Activated gamma-delta T cell (primary cell): Measurements from ENCODE around the gene AFAP1.

Source experiments
- DNase-seq: peaks from one replicate; lab custom pipeline; 2025; lab: John Stamatoyannopoulos, UW

The AFAP1 gene

DNA sequence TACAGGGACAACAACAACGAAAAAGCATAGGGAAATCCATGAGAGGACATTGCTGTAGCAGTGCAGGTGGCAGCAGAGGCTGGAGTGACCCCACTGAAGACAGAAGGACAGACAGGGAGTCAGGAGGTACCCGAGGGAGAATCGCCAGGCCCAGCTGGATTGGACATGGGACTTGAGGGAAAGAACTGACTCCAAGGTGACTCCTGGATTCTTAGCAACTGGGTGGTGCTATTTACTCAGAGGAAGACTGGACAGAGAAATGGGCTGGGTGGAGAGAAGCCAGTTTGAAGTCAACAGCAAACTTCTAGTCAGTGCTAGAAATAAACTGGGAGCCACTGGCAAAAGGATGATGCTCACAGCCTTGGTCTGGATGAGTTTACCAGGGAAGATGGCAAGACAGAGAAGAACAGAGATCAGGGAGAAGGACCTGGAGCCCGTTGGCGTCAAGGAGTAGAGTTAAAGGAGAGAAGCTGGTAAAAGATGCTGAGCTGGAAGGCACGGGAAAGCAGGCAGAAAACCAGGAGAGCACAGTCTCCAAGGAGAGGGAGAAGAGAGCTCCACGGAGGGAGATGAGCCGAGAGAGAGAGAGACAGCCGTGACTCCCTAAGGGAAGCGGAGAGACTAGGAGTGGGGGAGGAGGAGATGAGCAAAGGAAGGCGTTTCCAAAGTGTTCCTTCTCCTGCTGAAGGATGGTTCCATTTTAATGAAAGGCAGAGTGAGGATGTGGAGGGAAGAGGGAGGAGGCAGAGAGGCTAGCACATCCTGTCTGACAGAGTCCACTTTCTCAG is 119.4 kb downstream of the AFAP1 start:
- DNase-seq: no peak

- no peak for DNase-seq
Measured at GRCh38 chr4:7819446-7819845, 120.2 kb downstream of the AFAP1 start.

DNA sequence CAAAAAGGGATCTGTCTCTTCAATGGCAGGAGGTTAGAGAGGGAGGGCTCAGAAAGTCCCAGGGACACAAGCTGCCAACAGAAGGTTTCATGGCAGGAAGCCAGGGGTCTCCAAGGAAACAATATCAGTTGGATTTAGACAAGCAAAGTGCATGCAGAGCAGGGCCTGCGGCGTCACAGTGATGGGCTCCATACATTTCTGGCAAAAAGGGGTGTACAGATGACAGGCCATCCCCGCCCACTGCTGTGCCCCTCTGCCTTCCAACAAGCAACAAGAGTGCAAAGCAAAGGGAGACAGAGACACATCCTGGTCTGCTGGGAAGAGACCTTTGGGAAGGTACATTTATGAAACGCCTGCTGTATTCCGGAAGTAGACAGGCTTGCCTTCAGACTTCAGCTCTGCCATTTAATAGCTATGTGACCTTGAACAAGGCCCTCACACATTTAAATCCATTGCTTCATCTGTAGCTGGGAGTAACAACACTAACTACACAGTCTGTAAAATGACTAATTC is 121.2 kb downstream of the AFAP1 start:
- DNase-seq: no peak

DNA sequence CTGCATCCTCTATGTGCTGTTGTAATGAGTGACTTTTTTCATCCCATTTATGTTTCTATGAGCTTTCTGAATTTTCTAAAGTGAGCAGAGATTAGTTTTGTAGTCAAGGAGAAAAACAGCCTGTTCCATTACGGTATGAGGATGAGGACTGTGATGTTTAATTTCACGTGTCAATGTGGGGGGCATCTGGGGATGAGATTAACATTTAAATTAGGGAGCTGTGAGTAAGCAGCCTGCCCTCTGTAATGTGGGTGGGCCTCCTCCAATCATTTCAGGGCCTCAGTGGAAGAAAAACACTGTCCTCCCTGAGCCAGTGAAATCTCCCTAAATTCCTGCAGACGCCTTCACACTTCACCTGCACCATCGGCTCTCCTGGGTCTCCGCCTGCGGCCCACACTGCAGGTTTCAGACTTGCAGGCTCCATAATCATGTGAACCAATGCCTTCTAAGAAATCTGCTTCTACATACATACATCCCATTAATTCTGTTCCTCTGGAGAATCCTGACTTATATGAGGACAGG is 121.7 kb downstream of the AFAP1 start:
- no peak for DNase-seq

DNA sequence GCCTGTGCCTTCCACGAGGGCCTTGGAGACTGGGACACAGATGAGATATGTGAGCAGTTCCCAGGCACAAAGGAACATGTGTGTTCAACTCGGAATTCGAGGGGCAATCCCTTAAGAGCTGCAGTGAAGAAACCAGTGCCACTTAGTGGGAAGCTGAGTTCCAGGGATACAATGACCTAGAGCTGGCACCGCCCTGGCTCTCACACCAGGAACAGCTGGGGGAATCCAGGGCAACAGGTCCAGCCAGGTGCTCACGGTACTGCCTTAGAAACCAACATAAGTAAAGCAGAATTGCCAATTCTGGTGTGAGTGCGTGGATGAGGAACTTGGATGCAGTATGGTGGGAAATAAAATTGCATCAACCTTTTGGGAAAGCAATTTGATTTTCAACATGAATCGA is 122.9 kb downstream of the AFAP1 start:
- DNase-seq: no peak

DNA sequence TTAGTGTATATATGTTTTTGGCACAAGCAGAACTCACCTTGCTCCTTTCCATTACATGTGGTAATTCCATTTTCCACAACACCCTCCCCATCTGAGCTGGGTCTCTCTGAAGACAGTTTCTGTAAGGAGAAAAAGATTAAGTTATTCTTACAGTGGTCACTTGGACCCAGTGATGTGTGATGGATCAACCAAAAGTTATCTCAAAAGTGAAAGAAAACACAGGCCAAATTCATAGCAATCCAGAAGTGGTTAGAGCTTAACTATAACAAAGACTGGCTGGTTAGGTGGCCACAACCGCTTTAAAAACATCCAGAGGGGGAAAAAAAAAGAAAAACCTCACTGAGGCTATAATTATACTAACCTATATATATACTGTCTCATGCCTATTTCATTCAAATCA is 123.7 kb downstream of the AFAP1 start:
- DNase-seq: no peak

GRCh38 chr4:7815562-7815961 is 124.1 kb downstream of the AFAP1 start:
- no peak for DNase-seq

DNA sequence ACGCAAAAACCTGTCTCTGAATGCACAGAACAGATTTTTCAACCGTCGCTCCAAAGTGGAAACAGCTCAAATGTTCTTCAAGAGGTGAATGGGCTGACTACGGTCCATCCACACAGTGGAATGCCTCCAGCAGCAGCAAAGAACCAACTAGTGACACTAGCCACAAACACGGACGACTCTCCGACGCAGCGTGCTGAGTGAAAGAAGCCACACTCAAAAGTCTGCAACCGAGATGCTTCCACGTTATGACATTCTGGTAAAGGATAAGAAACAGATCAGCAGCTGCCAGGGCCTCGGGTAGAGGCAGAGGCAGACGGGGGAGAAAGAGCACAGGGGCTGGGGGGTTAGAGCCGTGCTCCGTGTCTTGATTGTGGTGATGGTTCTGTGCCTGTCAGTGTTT is 125.2 kb downstream of the AFAP1 start:
- no peak for DNase-seq

DNA sequence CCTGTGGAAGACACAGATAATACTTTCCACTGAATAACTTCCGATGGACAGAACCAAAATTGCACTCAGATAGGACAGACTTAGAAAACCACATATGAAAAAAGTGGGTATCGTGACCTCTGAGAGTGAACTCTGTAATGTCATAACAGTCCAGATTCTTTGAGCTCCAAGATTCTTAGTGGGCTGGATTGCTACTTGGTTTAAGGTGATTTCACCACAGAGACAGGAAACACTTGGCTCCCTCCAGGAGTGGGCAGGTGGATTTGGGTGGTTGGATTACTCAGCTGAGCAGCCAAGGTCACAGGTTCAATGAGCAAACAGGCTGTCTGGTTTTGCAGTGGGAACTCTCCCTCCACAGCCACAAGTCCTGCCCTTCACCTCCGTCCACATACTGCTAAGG is 126.0 kb downstream of the AFAP1 start:
- DNase-seq: no peak

GRCh38 chr4:7812921-7813320 is 126.7 kb downstream of the AFAP1 start:
- DNase-seq: no peak

- DNase-seq: no peak
Measured at GRCh38 chr4:7812231-7812857, 127.3 kb downstream of the AFAP1 start.

DNA sequence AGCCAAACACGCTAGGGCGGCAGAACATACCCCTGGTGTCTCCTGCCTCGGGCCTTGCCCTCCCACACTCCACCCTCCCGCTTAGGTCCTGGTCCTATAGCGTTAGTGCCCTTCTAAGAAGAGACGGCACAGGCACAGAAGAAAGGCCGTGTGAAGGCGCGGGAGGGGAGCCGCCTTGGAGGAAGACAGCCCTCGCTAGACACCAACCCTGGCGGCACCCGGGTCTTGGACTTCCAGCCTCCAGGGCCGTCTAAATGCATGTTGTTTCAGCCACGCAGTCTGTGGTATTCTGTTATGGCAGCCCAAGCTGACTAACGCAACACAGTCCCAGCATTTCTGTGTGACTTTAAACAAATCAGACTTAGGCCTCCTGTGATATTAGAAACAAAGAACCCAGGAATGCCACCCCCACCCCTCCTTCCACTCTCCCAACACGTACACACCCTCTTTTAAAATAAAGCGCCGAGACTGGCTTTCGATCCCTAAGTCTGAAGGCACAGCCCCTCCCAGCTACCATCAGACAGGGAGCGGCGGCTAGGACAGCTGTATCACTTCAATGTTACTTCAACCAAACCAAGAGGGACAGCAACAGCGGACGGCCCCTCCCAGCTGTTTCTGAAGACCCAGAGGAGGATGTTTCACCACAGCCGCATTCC is 128.0 kb downstream of the AFAP1 start:
- no peak for DNase-seq

DNA sequence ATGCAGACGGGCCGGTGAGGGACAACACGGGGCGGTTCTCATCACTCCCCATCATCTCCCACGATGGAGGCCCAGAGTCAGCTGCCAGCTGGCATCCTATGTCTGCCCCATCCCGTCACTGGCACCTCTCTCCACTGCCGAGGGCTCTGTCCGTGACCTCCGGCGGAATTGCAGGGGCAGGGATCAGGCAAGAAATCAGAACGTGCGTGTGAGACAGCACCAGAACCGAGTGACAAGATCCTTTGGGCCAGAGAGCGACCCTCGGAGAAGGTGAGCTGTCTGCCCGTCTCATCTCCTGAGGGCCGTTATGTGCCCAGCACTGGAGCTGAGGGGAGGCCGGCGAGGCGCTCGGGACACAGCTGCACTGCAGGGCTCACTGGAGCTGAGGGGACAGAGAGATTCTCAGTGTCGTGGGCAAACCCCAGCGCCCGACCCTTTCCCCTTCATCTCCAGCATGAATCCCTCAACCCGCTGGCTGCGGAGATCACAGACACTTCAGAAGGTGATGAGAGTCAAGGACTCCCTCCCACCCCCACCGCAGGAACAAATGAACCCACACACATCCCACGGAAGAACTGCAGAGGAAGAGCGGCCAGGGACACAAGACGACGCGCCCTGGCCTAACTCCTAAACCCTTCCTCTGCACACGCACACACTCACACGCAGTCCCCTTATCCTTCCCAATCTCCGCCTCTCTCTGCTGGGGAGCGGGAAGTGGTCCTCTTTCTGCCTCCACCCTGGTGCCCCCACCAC is 128.7 kb downstream of the AFAP1 start:
- no peak for DNase-seq

- DNase-seq: no peak
Measured at GRCh38 chr4:7808752-7809151, 130.9 kb downstream of the AFAP1 start.

DNA sequence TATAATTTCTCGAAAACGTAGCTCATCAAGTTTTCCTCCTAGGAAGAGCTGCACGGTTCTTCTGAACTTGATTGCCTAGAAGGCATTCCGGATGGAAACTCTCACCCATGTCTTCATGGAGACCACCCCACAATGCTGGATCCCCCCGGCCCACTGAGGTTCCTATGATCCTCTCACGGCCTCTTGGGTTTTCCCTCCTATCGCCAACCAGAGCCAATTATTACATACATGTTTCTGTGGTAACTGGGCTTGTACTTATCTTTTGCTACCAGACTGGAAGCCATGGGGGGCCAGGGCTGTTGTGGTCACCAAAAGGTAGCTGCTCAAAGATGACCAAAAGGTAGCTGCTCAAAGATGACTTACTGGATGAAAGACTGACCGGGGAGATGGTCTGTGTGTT is 131.5 kb downstream of the AFAP1 start:
- DNase-seq: no peak

DNA sequence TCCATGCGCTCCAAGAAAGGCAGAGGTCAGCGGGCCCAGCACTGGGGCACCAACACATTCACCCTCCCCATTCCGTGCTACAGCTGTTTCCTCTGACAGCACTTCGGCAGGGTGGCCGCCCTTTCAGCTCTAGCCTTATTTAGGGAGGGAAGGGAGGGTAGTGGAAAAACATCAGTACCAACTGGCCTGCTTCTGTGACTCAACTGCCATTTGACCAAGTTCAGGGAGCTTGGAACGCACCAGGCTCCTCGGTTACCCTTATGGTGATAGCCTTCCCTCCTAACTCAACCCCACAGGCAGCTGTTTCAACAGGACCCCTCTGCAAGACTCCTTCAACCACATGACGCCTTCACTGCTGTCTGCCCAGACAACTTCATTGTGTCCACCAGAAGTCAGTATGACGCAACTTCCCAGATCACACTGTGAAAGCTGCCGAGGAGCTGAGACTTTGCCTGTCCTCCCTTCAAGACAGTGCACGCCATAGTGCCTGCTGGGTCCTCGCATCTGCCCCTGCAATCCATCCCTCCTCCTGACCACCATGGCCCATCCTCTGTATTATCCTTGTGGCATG is 132.2 kb downstream of the AFAP1 start:
- no peak for DNase-seq

DNA sequence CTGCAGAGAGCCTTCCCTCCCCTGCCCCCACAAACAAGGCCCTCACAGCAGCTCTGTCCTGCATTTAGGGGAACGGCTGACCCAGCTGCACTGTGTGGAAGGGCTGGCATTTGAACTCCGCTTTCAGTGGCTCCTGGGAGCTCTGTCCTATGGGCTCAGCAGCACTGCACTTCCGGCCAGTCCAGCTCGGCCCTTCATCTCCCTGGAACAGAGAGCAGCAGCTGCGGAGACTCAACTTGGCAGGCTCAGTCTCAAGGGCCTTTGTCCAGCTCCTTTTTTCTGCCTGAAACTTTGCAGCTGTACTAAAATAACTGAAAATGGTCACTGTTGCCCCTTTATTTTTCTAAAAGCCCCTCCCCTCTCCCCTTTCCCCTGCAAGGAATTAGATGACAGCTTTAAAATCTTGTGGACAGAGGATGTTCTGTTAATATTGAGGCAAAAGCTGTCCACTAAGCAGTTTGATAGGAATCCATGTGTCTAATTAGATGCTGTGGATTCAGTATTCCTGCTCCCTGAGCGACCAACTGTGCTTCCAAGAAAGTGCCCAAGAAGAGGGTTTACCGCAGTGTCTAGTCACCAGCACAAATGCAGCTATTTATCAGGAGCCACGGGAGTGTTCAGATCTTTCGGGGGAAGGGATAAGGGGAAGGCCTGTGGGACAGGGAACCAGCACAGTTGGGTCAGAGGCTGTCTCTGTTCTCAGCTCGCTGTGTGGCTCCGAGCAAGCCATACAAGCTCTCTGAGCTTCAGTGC is 133.1 kb downstream of the AFAP1 start:
- DNase-seq: no peak

GRCh38 chr4:7805533-7806337 is 133.9 kb downstream of the AFAP1 start:
- no peak for DNase-seq

GRCh38 chr4:7804756-7805385 is 134.8 kb downstream of the AFAP1 start:
- DNase-seq: no peak
